H1 (cell line): ENCODE data around the gene LSR. TPM values are rescaled to one million over a fixed set of nuclear protein-coding genes. Genes with fewer than 3 reads are reported as not detected.
A peak's percentile ranks its signal among the peaks of the same experiment; 100 is the strongest.

Experiments
- CTCF ChIA-PET: fragments of 300-600 bp; sonication (Branson Sonifier 250); formaldehyde crosslinking; loops from one replicate; lab custom pipeline; 2021; ENCODE audit not compliant: partially characterized antibody; lab: Charles Lee
- POLR2A ChIA-PET: fragments of 300-600 bp; sonication (Branson Sonifier 250); formaldehyde crosslinking; loops from one replicate; lab custom pipeline; 2021; ENCODE audit warnings: inconsistent platforms; ENCODE audit not compliant: partially characterized antibody; lab: Charles Lee
- DNase-seq, 2 experiments: peaks; one replicate each; pipeline versions ENCODE4 v3.0.0 to v3.0.0-alpha.2; 2010 to 2022; ENCODE audit warnings: low spot score in 2 of 2, low read depth in 1 of 2, mixed read lengths in 1 of 2
- FAIRE-seq: peaks from 2 replicates; lab custom pipeline; 2011; peaks lifted over from hg19 to GRCh38; lab: Jason Lieb, UNC
- H2AFZ ChIP-seq: 2 replicates; pipeline ENCODE4 v1.8.1; 2012; ENCODE audit warnings: low read length, inconsistent platforms
- H2AK5ac ChIP-seq: 2 replicates; pipeline ENCODE4 v1.6.1; 2013; ENCODE audit warnings: low read depth, low read length
- H2BK120ac ChIP-seq: replicated peaks from 2 replicates; pipeline ENCODE3; 2013; ENCODE audit warnings: low read depth, low read length, inconsistent platforms
- H2BK12ac ChIP-seq: 2 replicates; pipeline ENCODE4 v1.6.1; 2013; ENCODE audit warnings: low read depth, low read length
- H2BK15ac ChIP-seq: 2 replicates; pipeline ENCODE4 v1.6.1; 2013; ENCODE audit warnings: low read length
- H2BK20ac ChIP-seq: 2 replicates; pipeline ENCODE4 v1.6.1; 2013; ENCODE audit warnings: low read length
- H2BK5ac ChIP-seq: 2 replicates; pipeline ENCODE4 v1.6.1; 2013; ENCODE audit warnings: low read depth, low read length
- H3K14ac ChIP-seq: 2 replicates; pipeline ENCODE4 v1.6.1; 2013; ENCODE audit warnings: inconsistent platforms; ENCODE audit not compliant: insufficient read length
- H3K18ac ChIP-seq: 2 replicates; pipeline ENCODE4 v1.6.1; 2013; ENCODE audit warnings: low read length; ENCODE audit errors: extremely low read depth
- H3K23ac ChIP-seq: 2 replicates; pipeline ENCODE4 v1.6.1; 2013; ENCODE audit warnings: inconsistent platforms; ENCODE audit not compliant: insufficient read length
- H3K23me2 ChIP-seq: 2 replicates; pipeline ENCODE4 v1.6.1; 2013; ENCODE audit warnings: low read depth, low read length
- H3K27ac ChIP-seq: 2 replicates; pipeline ENCODE4 v1.6.1; 2011; ENCODE audit warnings: low read depth, low read length, inconsistent platforms
- H3K27me3 ChIP-seq, 4 experiments: replicated peaks in 1 of 4; 1 replicate in 1 of 4; 2 replicates in 3 of 4; pipeline versions ENCODE4 v1.6.1 to v1.8.1; 2011 to 2013; ENCODE audit warnings: low read length in 3 of 4, mild to moderate bottlenecking in 3 of 4, inconsistent platforms in 2 of 4, mixed read lengths in 2 of 4, moderate library complexity in 1 of 4; ENCODE audit not compliant: control insufficient read depth in 3 of 4, insufficient read depth in 3 of 4; ENCODE audit errors: extremely low read depth in 1 of 4
- H3K36me3 ChIP-seq, 4 experiments: 2 replicates each; pipeline versions ENCODE4 v1.6.1 to v1.8.1; 2011 to 2013; ENCODE audit warnings: mild to moderate bottlenecking in 4 of 4, low read length in 3 of 4, moderate library complexity in 2 of 4, control low read depth in 1 of 4, inconsistent platforms in 1 of 4; ENCODE audit not compliant: insufficient read depth in 4 of 4, control insufficient read depth in 2 of 4
- H3K4ac ChIP-seq: replicated peaks from 2 replicates; pipeline ENCODE3; 2013; ENCODE audit warnings: low read length, low read depth, mixed read lengths, inconsistent platforms; ENCODE audit not compliant: insufficient read length
- H3K4me1 ChIP-seq, 4 experiments: replicated peaks in 1 of 4; 1 replicate in 1 of 4; 2 replicates in 3 of 4; pipeline versions ENCODE4 v1.6.1 to v1.8.1; 2011 to 2013; ENCODE audit warnings: low read length in 3 of 4, inconsistent platforms in 2 of 4, mixed read lengths in 1 of 4; ENCODE audit not compliant: insufficient read depth in 4 of 4, control insufficient read depth in 3 of 4
- H3K4me2 ChIP-seq, 2 experiments: 2 replicates each; pipeline versions ENCODE4 v1.6.1 to v1.8.1; 2011 to 2013; ENCODE audit warnings: low read depth in 2 of 2, low read length in 2 of 2, control low read depth in 1 of 2, inconsistent platforms in 1 of 2, mild to moderate bottlenecking in 1 of 2; ENCODE audit not compliant: insufficient read depth in 1 of 2
- H3K4me3 ChIP-seq, 4 experiments: fragments of 200-600, 300-600 bp in 1 of 4; sonication (generic), shearing (Covaris generic), sonication (Bioruptor Twin) in 1 of 4; 2 replicates each; pipeline versions ENCODE4 v1.5.1 to v1.8.1; 2011 to 2016; ENCODE audit warnings: low read length in 4 of 4, low read depth in 3 of 4, control low read depth in 2 of 4, inconsistent platforms in 2 of 4, mild to moderate bottlenecking in 2 of 4, mixed read lengths in 1 of 4, moderate library complexity in 1 of 4; ENCODE audit not compliant: insufficient read depth in 2 of 4; ENCODE audit errors: extremely low read depth in 1 of 4
- H3K56ac ChIP-seq: replicated peaks from 2 replicates; pipeline ENCODE3; 2013; ENCODE audit warnings: low read depth, mild to moderate bottlenecking, mixed read lengths, low read length, inconsistent platforms; ENCODE audit not compliant: insufficient read length
- H3K79me1 ChIP-seq: 2 replicates; pipeline ENCODE4 v1.6.1; 2013; ENCODE audit warnings: low read depth, low read length, control low read depth
- H3K79me2 ChIP-seq, 2 experiments: 2 replicates each; pipeline versions ENCODE4 v1.6.1 to v1.8.1; 2012 to 2013; ENCODE audit warnings: low read length in 2 of 2, mild to moderate bottlenecking in 2 of 2, inconsistent platforms in 1 of 2; ENCODE audit not compliant: insufficient read depth in 2 of 2, control insufficient read depth in 1 of 2
- H3K9ac ChIP-seq, 4 experiments: replicated peaks in 1 of 4; 1 replicate in 1 of 4; 2 replicates in 3 of 4; pipeline versions ENCODE4 v1.6.1 to v1.8.1; 2011 to 2013; ENCODE audit warnings: low read depth in 3 of 4, low read length in 3 of 4, control low read depth in 2 of 4, mild to moderate bottlenecking in 2 of 4, moderate library complexity in 2 of 4, inconsistent platforms in 1 of 4; ENCODE audit errors: extremely low read depth in 1 of 4
- H3K9me3 ChIP-seq, 2 experiments: 2 replicates each; pipeline versions ENCODE4 v1.6.1 to v1.8.1; 2012 to 2013; ENCODE audit warnings: mild to moderate bottlenecking in 2 of 2, moderate library complexity in 2 of 2, control low read depth in 1 of 2, inconsistent platforms in 1 of 2, low read depth in 1 of 2, low read length in 1 of 2, mixed read lengths in 1 of 2; ENCODE audit not compliant: insufficient read depth in 2 of 2
- H4K20me1 ChIP-seq, 2 experiments: replicated peaks in 1 of 2; 2 replicates each; pipeline versions ENCODE3 to v1.8.1; 2011 to 2013; ENCODE audit warnings: inconsistent platforms in 2 of 2, low read length in 2 of 2, mild to moderate bottlenecking in 1 of 2; ENCODE audit not compliant: insufficient read depth in 2 of 2, control insufficient read depth in 1 of 2
- H4K5ac ChIP-seq: 2 replicates; pipeline ENCODE4 v1.6.1; 2013; ENCODE audit warnings: low read length, low read depth, mixed read lengths, inconsistent platforms; ENCODE audit not compliant: insufficient read length
- H4K8ac ChIP-seq: 2 replicates; pipeline ENCODE4 v1.8.0; 2013; ENCODE audit warnings: mild to moderate bottlenecking, moderate library complexity, low read length, inconsistent platforms; ENCODE audit not compliant: insufficient read depth; ENCODE audit errors: extremely low read depth
- H4K91ac ChIP-seq: replicated peaks from 2 replicates; pipeline ENCODE3; 2013; ENCODE audit warnings: low read length, mixed read lengths, inconsistent platforms; ENCODE audit not compliant: insufficient read length
- CHD2 ChIP-seq: IDR thresholded peaks from 2 replicates; pipeline ENCODE4 v1.6.1; 2012; ENCODE audit warnings: low read length, improper control_type of control experiment
- WGBS, 2 experiments: shearing (Covaris generic) in 1 of 2; methylation state at CpG; one replicate each; pipeline versions ENCODE4 v1.1.6 to v1.1.7; 2013 to 2015; ENCODE audit warnings: low lambda C conversion rate in 2 of 2, mixed read lengths in 2 of 2, inconsistent platforms in 1 of 2, low coverage in 1 of 2, missing lambda C conversion rate in 1 of 2; ENCODE audit not compliant: insufficient replicate concordance in 2 of 2, insufficient coverage in 1 of 2, insufficient read length in 1 of 2; ENCODE audit errors: extremely low coverage in 1 of 2, missing lambda C conversion rate in 1 of 2; 5-methylcytosine and 5-hydroxymethylcytosine counted together
- polyA plus RNA-seq, 7 experiments: library from polyadenylated mRNA; depleted of rRNA in 3 of 7; stranded (reverse) in 5 of 7; unstranded in 2 of 7; fragments of >200 nt in 5 of 7; fragments of 200-250 nt in 2 of 7; gene quantifications; 1 replicate in 5 of 7; 2 replicates in 1 of 7; 4 replicates in 1 of 7; pipeline versions ENCODE4 v1.2.1 to v1.2.3, GENCODE V29; 2011 to 2013; ENCODE audit warnings: missing spikeins in 2 of 7, mixed read lengths in 2 of 7
- total RNA-seq: library from RNA; stranded (reverse); fragmentation: NEBNext Ultra II Directional; extraction: Animal tissue kit (Norgen Biotek cat#: 25700); gene quantifications from 2 replicates; pipeline ENCODE4 v1.2.1, GENCODE V29; 2021

The LSR gene
- total and polyA plus RNA-seq, 2 of the 8 experiments (the other 6 are each of a cell fraction or from before 2014, with no cell fraction given): 159 to 186 TPM

DNA sequence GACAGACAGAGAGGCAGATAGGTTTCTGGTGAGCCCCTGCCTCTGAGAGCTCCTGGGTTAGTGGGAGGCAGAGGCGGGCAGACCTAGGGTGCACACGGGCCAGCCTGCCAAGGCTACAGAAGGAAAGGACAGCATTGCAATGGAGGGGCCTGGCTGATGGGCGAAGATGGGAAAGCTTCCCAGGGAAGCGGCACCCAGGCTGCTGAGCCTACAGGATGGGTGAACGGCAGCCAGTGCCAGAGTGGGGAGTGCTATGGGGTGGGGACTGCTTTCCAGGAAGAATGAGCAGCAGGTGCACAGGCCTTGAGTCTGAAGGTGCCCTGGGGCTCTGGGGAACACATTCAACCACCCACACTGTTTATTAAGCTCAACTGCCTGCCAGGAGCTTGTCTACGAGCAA lies 42.5 kb downstream of the LSR start:
- Histone ChIP-seq H3K79me1 (no peaks in the 10 kb centered on the region), H3K4ac (no peak overlapping the region), H4K8ac (peak overlapping the region; percentile 71), H3K27ac (no peak overlapping the region), H3K23ac (no peak overlapping the region), H3K9me3 (no peaks in the 10 kb centered on the region), H2BK120ac (no peak overlapping the region), H3K18ac (no peak overlapping the region), H3K4me1 (peaks cover 0 to 24% (median 10%) of the 10 kb centered on the region in 4 experiments; a peak in 6 of 7 replicates), H3K4me3 (no peak overlapping the region), H4K91ac (no peak overlapping the region), H3K9ac (no peak overlapping the region), H2BK20ac (no peak overlapping the region), H3K23me2 (no peaks in the 10 kb centered on the region), H4K5ac (no peak overlapping the region), H2BK5ac (no peak overlapping the region), H3K79me2 (no peaks in the 10 kb centered on the region), H2AK5ac (no peak overlapping the region), H3K36me3 (no peaks in the 10 kb centered on the region), H3K56ac (no peak overlapping the region), H4K20me1 (no peaks in the 10 kb centered on the region), H2BK12ac (no peak overlapping the region), H2AFZ (no peak overlapping the region), H3K14ac (no peak overlapping the region), H3K4me2 (no peak overlapping the region), H3K27me3 (no peaks in the 10 kb centered on the region; a peak in 1 of 7 replicates), H2BK15ac (no peak overlapping the region)
- POLR2A ChIA-PET: interaction anchor here (1.2 to 2.2 kb wide), 2 partner anchors 10 to 19 kb away, joined by 3 to 16 read pairs; partner anchors contain the start of gene HAMP
- no peak for DNase-seq
- WGBS, 2 experiments: 91% methylated on average over 6 of the region's 6 CpGs; no CpG with 5 or more reads in 1 of the 2 experiments
- no peak for FAIRE-seq
- CTCF ChIA-PET: interaction anchor here (0.8 to 1.2 kb wide), 2 partner anchors 21 to 25 kb away, joined by 3 read pairs; no protein-coding TSS in a partner anchor
- TF ChIP-seq CHD2: no peak
